ENCODE data around the gene TMEM82. TPM values are rescaled to one million over a fixed set of nuclear protein-coding genes. Genes with fewer than 3 reads are reported as not detected.
"Not testable (repeated sequence)": the region's sequence is repeated elsewhere in the genome, so short reads cannot be mapped to it uniquely, and the experiment has no call there.

TMEM82 gene
- not detected for polyA plus RNA-seq (ENCODE audit: low read depth in 6 of 6)

DNA sequence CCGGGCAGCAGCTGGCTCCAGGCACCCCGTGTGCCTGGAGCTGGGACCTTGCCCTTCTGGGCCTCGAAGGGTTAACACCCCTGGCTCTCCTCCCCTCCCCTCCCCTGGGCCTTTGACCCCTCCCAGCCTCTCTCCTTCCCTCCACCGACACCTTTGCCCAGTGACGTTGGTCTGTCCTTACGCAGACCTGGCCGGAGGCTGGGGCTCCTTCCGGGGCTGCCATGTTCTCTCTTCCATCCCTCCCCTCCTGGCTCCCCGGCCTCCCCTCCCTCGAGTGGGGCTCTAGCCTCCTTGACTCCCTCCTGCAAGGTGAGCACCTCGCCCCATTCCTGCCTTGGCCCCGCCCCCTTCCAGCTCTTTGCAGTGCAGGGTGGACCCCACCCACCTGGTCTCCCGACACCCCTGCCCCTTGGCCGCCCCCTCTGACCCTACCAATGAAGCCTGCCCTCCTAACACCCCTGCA lies at the start of gene TMEM82:
Gene TMEM82 (plus strand): TSS at position 161 of the 463 bp plus-strand sequence. CDS start 61 bp downstream, at position 222.
- Mint-ChIP-seq H3K9me3 (no peaks in the 10 kb centered on the region), H3K27ac (peak within 1 kb of the TSS in 1 of 6 donors; percentile 29), H3K36me3 (no peaks in the 10 kb centered on the region), H3K4me3 (peak within 1 kb of the TSS in 1 of 8 donors; percentile 77), H3K27me3 (no peaks in the 10 kb centered on the region), H3K4me1 (peaks cover 5 to 8% (median 6%) of the 10 kb centered on the region in 3 donors)
- ATAC-seq (ENCODE audit: low read depth in 2 of 2) (no peak), DNase-seq (no peak)

DNA sequence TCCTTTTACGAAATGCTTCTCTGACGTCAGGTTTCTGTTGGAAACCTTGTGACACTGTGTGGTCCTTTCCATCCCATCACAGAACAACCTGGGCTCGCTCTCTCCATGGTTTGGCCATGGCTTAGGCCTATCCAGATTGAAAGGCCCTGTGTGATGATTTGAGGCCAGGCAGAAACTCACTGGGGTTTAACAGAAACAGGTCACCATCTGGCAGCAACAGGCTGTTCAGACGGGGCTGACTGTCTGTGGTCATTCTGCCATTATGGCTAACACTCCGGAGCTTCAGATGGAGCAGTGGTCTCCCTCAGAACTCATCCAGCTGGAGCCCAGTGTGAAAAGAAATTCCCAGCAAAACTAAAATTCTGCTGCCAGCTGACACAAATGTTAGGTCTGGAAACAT lies 48.9 kb upstream of the TMEM82 start:
- no peaks in the 10 kb centered on the region for H3K36me3 Mint-ChIP-seq
- H3K27ac Mint-ChIP-seq: peak overlapping the region in 3 of 6 donors; percentile 20 to 46 (median 28)
- ATAC-seq (ENCODE audit: low read depth in 2 of 2) (no peak), DNase-seq (no peak)
- H3K4me1 Mint-ChIP-seq: peaks cover 36 to 64% (median 60%) of the 10 kb centered on the region in 3 donors
- H3K9me3 Mint-ChIP-seq: no peaks in the 10 kb centered on the region
- H3K27me3 Mint-ChIP-seq: no peaks in the 10 kb centered on the region
- H3K4me3 Mint-ChIP-seq: no peak overlapping the region

GRCh38 chr1:15696956-15697521 lies 45.3 kb upstream of the TMEM82 start:
- Mint-ChIP-seq H3K9me3 (no peaks in the 10 kb centered on the region), H3K4me1 (peaks cover 42 to 75% (median 52%) of the 10 kb centered on the region in 3 donors), H3K27ac (peak overlapping the region; percentile 72 to 99 (median 96)), H3K36me3 (no peaks in the 10 kb centered on the region), H3K27me3 (no peaks in the 10 kb centered on the region), H3K4me3 (peak overlapping the region; percentile 79 to 92 (median 86))
- DNase-seq (peak; percentile 86), ATAC-seq (ENCODE audit: low read depth in 2 of 2) (peak; percentile 94)

DNA sequence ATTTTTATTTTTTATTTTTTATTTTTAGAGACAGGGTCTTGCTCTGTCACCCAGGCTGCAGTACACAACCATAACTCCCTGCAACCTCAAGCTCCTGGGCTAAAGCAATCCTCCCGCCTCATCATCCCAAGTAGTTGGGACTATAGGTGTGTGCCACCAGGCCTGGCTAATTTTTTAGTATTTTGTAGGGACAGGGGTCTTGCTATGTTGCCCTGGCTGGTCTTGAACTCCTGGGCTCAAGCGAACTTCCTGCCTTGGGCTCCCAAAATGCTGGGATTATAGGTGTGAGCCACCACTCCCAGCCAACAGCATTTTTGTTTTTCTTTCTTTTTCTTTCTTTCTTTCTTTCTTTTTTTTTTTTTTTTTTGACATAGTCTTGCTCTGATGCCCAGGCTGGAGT lies 44.1 kb upstream of the TMEM82 start:
- Mint-ChIP-seq H3K27me3 (no peaks in the 10 kb centered on the region), H3K27ac (peak overlapping the region in 5 of 6 donors; percentile 42 to 95 (median 81)), H3K9me3 (no peaks in the 10 kb centered on the region), H3K36me3 (no peaks in the 10 kb centered on the region), H3K4me1 (peaks cover 38 to 74% (median 51%) of the 10 kb centered on the region in 3 donors), H3K4me3 (peak overlapping the region in 5 of 8 donors; percentile 15 to 79 (median 55))
- ATAC-seq (ENCODE audit: low read depth in 2 of 2): no peak
- DNase-seq: no peak

- not testable (repeated sequence) for DNase-seq; H3K9me3 Mint-ChIP-seq; H3K27me3 Mint-ChIP-seq; H3K36me3 Mint-ChIP-seq; ATAC-seq (ENCODE audit: low read depth in 2 of 2)
- Mint-ChIP-seq H3K4me3 (peak overlapping the region in 1 of 8 donors; percentile 59), H3K27ac (peak overlapping the region in 2 of 6 donors; percentile 65 to 94), H3K4me1 (peaks cover 44 to 71% (median 55%) of the 10 kb centered on the region in 3 donors)
Measured at GRCh38 chr1:15699321-15699720, 43.0 kb upstream of the TMEM82 start.

- ATAC-seq (ENCODE audit: low read depth in 2 of 2): no peak
- Mint-ChIP-seq H3K27me3 (no peaks in the 10 kb centered on the region), H3K9me3 (no peaks in the 10 kb centered on the region), H3K4me3 (peak overlapping the region in 3 of 8 donors; percentile 56 to 69 (median 56)), H3K36me3 (peaks cover 0 to 4% of the 10 kb centered on the region in 2 donors), H3K4me1 (peaks cover 40 to 66% (median 49%) of the 10 kb centered on the region in 3 donors), H3K27ac (peak overlapping the region in 3 of 6 donors; percentile 2 to 89 (median 58))
- no peak for DNase-seq
Measured at GRCh38 chr1:15700508-15700907, 41.8 kb upstream of the TMEM82 start.

GRCh38 chr1:15701784-15702183 lies 40.5 kb upstream of the TMEM82 start:
- ATAC-seq (ENCODE audit: low read depth in 2 of 2): no peak

GRCh38 chr1:15702722-15703550 lies 39.4 kb upstream of the TMEM82 start:
- Mint-ChIP-seq H3K4me1 (peaks cover 34 to 55% (median 38%) of the 10 kb centered on the region in 3 donors), H3K36me3 (peaks cover 3 to 8% of the 10 kb centered on the region in 2 donors), H3K27me3 (no peaks in the 10 kb centered on the region), H3K4me3 (no peak overlapping the region), H3K27ac (peak overlapping the region in 2 of 6 donors; percentile 56 to 73), H3K9me3 (no peaks in the 10 kb centered on the region)
- ATAC-seq (ENCODE audit: low read depth in 2 of 2) (no peak), DNase-seq (no peak)

More at GRCh38 chr1:15701784-15702183, 40.5 kb upstream of the TMEM82 start:
- Mint-ChIP-seq H3K27ac (peak overlapping the region in 2 of 6 donors; percentile 36 to 57), H3K9me3 (no peaks in the 10 kb centered on the region), H3K27me3 (no peaks in the 10 kb centered on the region), H3K4me3 (no peak overlapping the region), H3K36me3 (peaks cover 2 to 8% of the 10 kb centered on the region in 2 donors), H3K4me1 (peaks cover 41 to 59% (median 46%) of the 10 kb centered on the region in 3 donors)
- DNase-seq: no peak

GRCh38 chr1:15703562-15703961 lies 38.7 kb upstream of the TMEM82 start:
- Mint-ChIP-seq H3K36me3 (peaks cover 3 to 8% of the 10 kb centered on the region in 2 donors), H3K4me1 (peaks cover 29 to 57% (median 33%) of the 10 kb centered on the region in 3 donors), H3K9me3 (no peaks in the 10 kb centered on the region), H3K27ac (peak overlapping the region in 2 of 6 donors; percentile 73 to 75), H3K27me3 (no peaks in the 10 kb centered on the region), H3K4me3 (no peak overlapping the region)
- no peak for ATAC-seq (ENCODE audit: low read depth in 2 of 2)
- no peak for DNase-seq

DNA sequence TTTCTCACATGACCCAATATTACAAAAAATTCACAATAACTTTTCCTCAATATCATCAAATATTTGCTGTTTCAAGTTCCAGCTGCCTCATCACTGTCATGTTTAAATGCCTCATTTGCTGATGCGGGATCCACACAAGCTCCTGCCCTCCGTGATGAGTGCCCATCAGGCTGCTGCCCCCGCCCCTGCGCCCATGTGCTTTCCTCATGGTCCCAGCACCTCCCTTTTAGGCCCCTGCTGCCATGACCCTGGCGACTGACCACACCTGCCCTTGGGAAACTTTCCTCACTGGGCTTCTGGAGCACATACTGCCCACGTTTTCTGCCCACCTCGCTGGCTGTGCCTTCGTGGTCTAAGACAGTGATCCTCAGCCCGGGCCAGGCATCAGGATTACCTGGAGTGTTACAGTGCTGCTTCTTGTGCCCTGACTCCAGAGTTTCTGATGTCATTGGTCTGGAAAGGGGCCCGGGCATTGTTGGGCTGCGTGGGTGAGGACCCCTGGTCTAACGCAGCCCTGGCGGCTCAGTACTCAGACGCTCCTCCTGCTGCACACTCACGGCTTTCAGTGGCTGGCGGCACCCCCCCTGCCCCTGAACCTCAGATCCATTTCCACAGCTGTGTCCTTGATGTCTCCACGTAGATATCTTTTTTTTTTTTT lies 37.6 kb upstream of the TMEM82 start:
- Mint-ChIP-seq H3K9me3 (no peaks in the 10 kb centered on the region), H3K27ac (peak overlapping the region in 4 of 6 donors; percentile 15 to 75 (median 47)), H3K36me3 (peaks cover 3 to 8% of the 10 kb centered on the region in 2 donors), H3K4me1 (peaks cover 31 to 53% (median 32%) of the 10 kb centered on the region in 3 donors), H3K4me3 (no peak overlapping the region), H3K27me3 (no peaks in the 10 kb centered on the region)
- DNase-seq (no peak), ATAC-seq (ENCODE audit: low read depth in 2 of 2) (no peak)

DNA sequence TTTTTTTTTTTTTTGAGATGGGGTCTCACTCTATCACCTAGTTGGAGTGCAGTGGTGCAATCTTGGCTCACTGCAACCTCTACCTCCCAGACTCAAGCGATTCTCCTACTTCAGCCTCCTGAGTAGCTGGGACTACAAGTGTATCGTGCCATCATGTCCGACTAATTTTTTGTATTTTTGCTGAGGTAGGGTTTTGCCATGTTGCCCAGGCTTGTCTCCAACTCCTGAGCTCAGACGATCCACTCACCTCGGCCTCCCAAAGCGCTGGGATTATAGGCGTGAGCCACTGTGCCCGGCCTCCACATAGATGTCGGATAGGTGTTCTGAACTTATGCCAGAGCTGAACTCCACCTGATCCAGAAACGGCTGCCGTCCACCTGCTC lies 37.1 kb upstream of the TMEM82 start:
- Mint-ChIP-seq H3K9me3 (no peaks in the 10 kb centered on the region), H3K27me3 (no peaks in the 10 kb centered on the region), H3K4me3 (peak overlapping the region in 1 of 8 donors; percentile 83), H3K27ac (peak overlapping the region in 3 of 6 donors; percentile 15 to 37 (median 28)), H3K4me1 (peaks cover 31 to 53% (median 32%) of the 10 kb centered on the region in 3 donors), H3K36me3 (peaks cover 3 to 8% of the 10 kb centered on the region in 2 donors)
- DNase-seq (no peak), ATAC-seq (ENCODE audit: low read depth in 2 of 2) (no peak)

DNA sequence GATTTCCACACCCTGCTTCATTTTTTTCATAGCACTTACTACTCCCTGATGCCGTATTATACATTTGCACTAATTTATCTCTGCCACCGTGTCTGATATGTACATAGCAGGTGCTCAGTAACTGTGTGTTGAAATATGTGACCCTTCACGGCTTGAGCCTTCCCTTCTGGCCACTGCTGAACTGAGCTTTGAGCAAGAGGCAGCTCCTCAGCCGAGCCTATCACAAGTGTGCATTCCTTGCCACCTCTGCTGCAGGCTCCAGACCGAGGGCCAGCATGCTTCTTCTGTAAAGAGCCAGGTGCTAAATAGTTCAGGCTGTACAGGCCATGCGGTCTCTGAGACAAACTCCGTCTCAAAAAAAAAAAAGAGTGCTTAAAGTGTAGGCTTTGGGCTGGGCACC lies 35.5 kb upstream of the TMEM82 start:
- H3K4me3 Mint-ChIP-seq: no peak overlapping the region
- peaks cover 26 to 48% (median 32%) of the 10 kb centered on the region in 3 donors for H3K4me1 Mint-ChIP-seq
- peaks cover 3 to 8% of the 10 kb centered on the region in 2 donors for H3K36me3 Mint-ChIP-seq
- ATAC-seq (ENCODE audit: low read depth in 2 of 2) (no peak), DNase-seq (no peak)
- no peaks in the 10 kb centered on the region for H3K9me3 Mint-ChIP-seq
- H3K27me3 Mint-ChIP-seq: no peaks in the 10 kb centered on the region
- H3K27ac Mint-ChIP-seq: no peak overlapping the region
